ENCODE data around the gene CAPNS2. TPM values are rescaled to one million over a fixed set of nuclear protein-coding genes. Genes with fewer than 3 reads are reported as not detected.

CAPNS2 gene
- total RNA-seq, 1 donor from 2014 or later = 33.9 TPM

- DNase-seq (ENCODE audit: extremely low spot score in 2 of 2) = no peak
- Histone ChIP-seq H3K27me3 (no peaks in the 10 kb centered on the region), H3K9me3 (no peaks in the 10 kb centered on the region), H3K4me3 (no peak overlapping the region), H3K4me1 (peaks cover 18% of the 10 kb centered on the region), H3K27ac (no peak overlapping the region), H3K36me3 (no peaks in the 10 kb centered on the region)
- intact Hi-C loops (cut with DNase I) = no loop called here
- TF ChIP-seq POLR2A (IDR thresholded peaks at IDR 0.05) (no peak), CTCF (IDR thresholded peaks at IDR 0.05) (no peak), POLR2AphosphoS5 (IDR thresholded peaks at IDR 0.05; ENCODE audit: insufficient read depth in 1 of 2, low read depth in 1 of 2) (peak in 1 of 2 donors; percentile 57)
Observed at GRCh38 chr16:55557186-55557585, 9.3 kb upstream of the CAPNS2 start.

- Histone ChIP-seq H3K36me3 (no peaks in the 10 kb centered on the region), H3K27me3 (no peaks in the 10 kb centered on the region)
- intact Hi-C loops (cut with DNase I) = no loop called here
Observed at GRCh38 chr16:55559233-55559632, 7.3 kb upstream of the CAPNS2 start.

DNA sequence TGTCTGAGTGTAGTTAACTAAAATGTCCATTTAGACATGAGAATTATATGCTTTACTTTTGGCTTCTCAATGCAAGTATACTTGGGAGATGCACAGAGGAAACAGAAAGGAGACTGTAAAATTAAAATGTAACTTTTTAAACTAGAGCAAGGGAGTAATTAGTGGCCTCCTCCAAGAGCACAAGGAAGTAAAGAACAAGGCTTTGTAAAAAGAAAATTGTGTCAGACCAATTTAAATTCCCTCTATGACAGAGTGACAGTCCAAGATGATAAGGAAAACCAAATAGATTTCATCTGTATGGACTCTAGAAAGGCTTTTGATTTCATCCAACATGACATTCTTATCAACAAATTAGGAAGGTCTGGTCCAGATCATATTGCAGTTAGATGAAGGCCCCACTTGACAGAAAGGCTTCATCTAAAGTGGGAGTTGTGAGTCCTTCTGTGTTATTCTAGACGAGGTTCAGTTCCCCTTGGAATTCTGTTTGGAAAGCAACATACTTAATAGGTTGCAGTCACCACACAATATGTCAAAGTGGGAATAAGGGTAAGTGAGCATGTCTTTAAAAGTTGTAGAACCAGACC lies 6.5 kb upstream of the CAPNS2 start:
- TF ChIP-seq POLR2AphosphoS5 (IDR thresholded peaks at IDR 0.05; ENCODE audit: insufficient read depth in 1 of 2, low read depth in 1 of 2) (no peak), POLR2A (IDR thresholded peaks at IDR 0.05) (no peak), CTCF (IDR thresholded peaks at IDR 0.05) (no peak)

More at GRCh38 chr16:55559233-55559632, 7.3 kb upstream of the CAPNS2 start:
- no peaks in the 10 kb centered on the region for H3K9me3 ChIP-seq
- no peak for DNase-seq (ENCODE audit: extremely low spot score in 2 of 2)
- H3K4me3 ChIP-seq = no peak overlapping the region
- peaks cover 18% of the 10 kb centered on the region for H3K4me1 ChIP-seq
- TF ChIP-seq POLR2AphosphoS5 (IDR thresholded peaks at IDR 0.05; ENCODE audit: insufficient read depth in 1 of 2, low read depth in 1 of 2) (peak in 1 of 2 donors; percentile 88), POLR2A (IDR thresholded peaks at IDR 0.05) (no peak)
- H3K27ac ChIP-seq = no peak overlapping the region

GRCh38 chr16:55561319-55561848 lies 5.1 kb upstream of the CAPNS2 start:
- intact Hi-C loops (cut with DNase I) = no loop called here
- no peaks in the 10 kb centered on the region for H3K27me3 ChIP-seq
- no peak overlapping the region for H3K27ac ChIP-seq
- no peak for DNase-seq (ENCODE audit: extremely low spot score in 2 of 2)
- H3K4me1 ChIP-seq = peaks cover 18% of the 10 kb centered on the region
- H3K4me3 ChIP-seq = no peak overlapping the region
- TF ChIP-seq POLR2AphosphoS5 (IDR thresholded peaks at IDR 0.05; ENCODE audit: insufficient read depth in 1 of 2, low read depth in 1 of 2) = no peak
- no peak for TF ChIP-seq CTCF (IDR thresholded peaks at IDR 0.05)
- no peaks in the 10 kb centered on the region for H3K36me3 ChIP-seq
- H3K9me3 ChIP-seq = no peaks in the 10 kb centered on the region

More for the DNA sequence above, 6.5 kb upstream of the CAPNS2 start:
- intact Hi-C loops (cut with DNase I) = no loop called here
- H3K4me1 ChIP-seq = peaks cover 18% of the 10 kb centered on the region
- no peaks in the 10 kb centered on the region for H3K36me3 ChIP-seq
- H3K27me3 ChIP-seq = no peaks in the 10 kb centered on the region
- no peak overlapping the region for H3K27ac ChIP-seq
- DNase-seq (ENCODE audit: extremely low spot score in 2 of 2) = no peak
- no peak overlapping the region for H3K4me3 ChIP-seq
- H3K9me3 ChIP-seq = no peaks in the 10 kb centered on the region

DNA sequence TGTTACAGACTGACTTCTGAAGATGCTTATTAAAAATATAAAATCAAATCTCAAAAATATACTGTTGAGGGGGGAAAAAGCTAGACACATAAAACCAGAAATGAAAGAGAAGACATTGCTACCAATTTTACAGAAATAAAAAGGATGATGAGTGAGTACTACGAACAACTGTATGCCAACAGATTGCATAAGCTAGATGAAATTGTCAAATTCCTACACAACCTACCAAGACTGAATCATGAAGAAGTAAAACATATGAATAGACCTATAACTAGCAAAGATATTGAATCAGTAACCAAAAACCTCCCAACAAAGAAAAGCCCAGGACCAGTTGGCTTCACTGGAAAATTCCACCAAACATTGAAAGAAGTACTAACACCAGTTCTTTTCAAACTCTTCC lies 3.5 kb upstream of the CAPNS2 start:
- Histone ChIP-seq H3K27me3 (no peaks in the 10 kb centered on the region), H3K9me3 (no peaks in the 10 kb centered on the region), H3K36me3 (no peaks in the 10 kb centered on the region), H3K4me1 (peaks cover 18% of the 10 kb centered on the region), H3K4me3 (no peak overlapping the region), H3K27ac (no peak overlapping the region)
- intact Hi-C loops (cut with DNase I) = no loop called here
- no peak for DNase-seq (ENCODE audit: extremely low spot score in 2 of 2)
- TF ChIP-seq POLR2A (IDR thresholded peaks at IDR 0.05) (no peak), POLR2AphosphoS5 (IDR thresholded peaks at IDR 0.05; ENCODE audit: insufficient read depth in 1 of 2, low read depth in 1 of 2) (no peak), CTCF (IDR thresholded peaks at IDR 0.05) (no peak)

Measured in vagina (tissue), 2 donors.